ENCODE data around the gene RIMBP2. TPM values are rescaled to one million over a fixed set of nuclear protein-coding genes. Genes with fewer than 3 reads are reported as not detected.

Gene RIMBP2
- total and polyA plus RNA-seq, 2 experiments from 2014 or later: not detected

DNA sequence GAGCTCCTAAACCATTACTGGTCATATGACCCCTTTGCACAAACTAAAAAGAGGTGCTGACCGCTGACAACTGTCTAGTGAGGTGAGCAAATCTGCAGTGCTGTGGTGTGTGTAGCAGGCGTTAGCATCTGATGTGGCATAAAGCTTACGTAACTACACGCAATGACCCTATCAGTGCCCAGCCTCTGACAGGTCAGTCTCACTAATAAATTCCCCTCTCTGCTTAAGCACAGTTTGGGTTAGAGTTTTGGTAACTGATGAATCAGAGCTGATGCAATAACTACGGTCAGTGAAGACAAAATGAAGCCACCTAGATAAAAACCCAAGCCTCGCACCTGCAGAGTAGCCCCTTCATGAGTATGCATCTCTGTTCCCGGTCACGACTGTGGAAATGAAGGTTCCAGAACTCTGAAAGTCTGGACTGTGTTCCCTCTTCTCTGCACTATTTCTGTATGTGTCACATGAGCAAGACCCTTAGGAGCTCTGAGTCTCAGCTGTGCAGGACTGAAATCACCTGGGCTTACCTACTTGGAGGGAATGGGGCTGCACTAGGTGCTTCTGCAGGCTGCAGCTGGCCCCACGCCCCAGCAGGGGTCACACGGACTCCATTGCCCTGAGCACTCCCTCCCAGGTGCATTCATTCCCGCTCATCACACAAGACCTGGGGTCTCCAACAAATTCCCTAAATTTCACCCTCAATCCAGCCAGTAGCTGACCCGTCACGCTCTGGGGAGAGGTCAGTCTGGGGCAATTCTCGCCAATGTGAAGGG lies 54.4 kb downstream of the RIMBP2 start:
- no peak overlapping the region for H3K9ac ChIP-seq
- H3K27me3 ChIP-seq (replicated peaks; ENCODE audit: insufficient read depth): no peaks in the 10 kb centered on the region
- H3K9me3 ChIP-seq (ENCODE audit: low read depth): no peaks in the 10 kb centered on the region
- no peak for DNase-seq
- no peaks in the 10 kb centered on the region for H3K79me2 ChIP-seq (ENCODE audit: insufficient read depth)
- in situ Hi-C loops (cut with MboI): no loop called here
- H4K20me1 ChIP-seq (ENCODE audit: insufficient read depth): no peaks in the 10 kb centered on the region
- no peaks in the 10 kb centered on the region for H3F3A ChIP-seq (ENCODE audit: insufficient read depth)
- TF ChIP-seq EZH2 (IDR thresholded peaks at IDR 0.05; ENCODE audit: insufficient read depth, poor library complexity, severe bottlenecking) (no peak), EZH2phosphoT487 (IDR thresholded peaks at IDR 0.05; ENCODE audit: insufficient read depth, low read depth) (no peak)
- WGBS, 2 experiments (ENCODE audit: low coverage in 1 of 2, low lambda C conversion rate in 2 of 2, missing lambda C conversion rate in 2 of 2): 51 to 53% methylated on average over 14 of the region's 14 CpGs
- no peak overlapping the region for H2AFZ ChIP-seq
- H3K4me2 ChIP-seq (ENCODE audit: unreplicated experiment): no peak overlapping the region
- no peaks in the 10 kb centered on the region for H3K9me2 ChIP-seq (ENCODE audit: insufficient read depth)
- H3K36me3 ChIP-seq (ENCODE audit: low read depth): no peaks in the 10 kb centered on the region
- H3K4me3 ChIP-seq: no peak overlapping the region
- H3K4me1 ChIP-seq (ENCODE audit: insufficient read depth): no peaks in the 10 kb centered on the region
- no peak overlapping the region for H3K27ac ChIP-seq

GRCh38 chr12:130661059-130661458 lies 55.0 kb downstream of the RIMBP2 start:
- H3K36me3 ChIP-seq (ENCODE audit: low read depth): no peaks in the 10 kb centered on the region
- H3K27ac ChIP-seq: no peak overlapping the region
- 80 to 83% methylated on average over 4 of the region's 4 CpGs for WGBS, 2 experiments (ENCODE audit: low coverage in 1 of 2, low lambda C conversion rate in 2 of 2, missing lambda C conversion rate in 2 of 2)
- H2AFZ ChIP-seq: no peak overlapping the region
- H3K4me3 ChIP-seq: no peak overlapping the region
- TF ChIP-seq EZH2 (IDR thresholded peaks at IDR 0.05; ENCODE audit: insufficient read depth, poor library complexity, severe bottlenecking) (no peak), EZH2phosphoT487 (IDR thresholded peaks at IDR 0.05; ENCODE audit: insufficient read depth, low read depth) (no peak)
- DNase-seq: no peak
- H4K20me1 ChIP-seq (ENCODE audit: insufficient read depth): no peaks in the 10 kb centered on the region
- no peaks in the 10 kb centered on the region for H3K9me3 ChIP-seq (ENCODE audit: low read depth)
- no peaks in the 10 kb centered on the region for H3F3A ChIP-seq (ENCODE audit: insufficient read depth)
- in situ Hi-C loops (cut with MboI): no loop called here
- no peaks in the 10 kb centered on the region for H3K79me2 ChIP-seq (ENCODE audit: insufficient read depth)
- no peak overlapping the region for H3K4me2 ChIP-seq (ENCODE audit: unreplicated experiment)
- no peaks in the 10 kb centered on the region for H3K27me3 ChIP-seq (replicated peaks; ENCODE audit: insufficient read depth)
- H3K9ac ChIP-seq: no peak overlapping the region
- H3K9me2 ChIP-seq (ENCODE audit: insufficient read depth): no peaks in the 10 kb centered on the region
- H3K4me1 ChIP-seq (ENCODE audit: insufficient read depth): no peaks in the 10 kb centered on the region

GRCh38 chr12:130658145-130658911 lies 57.8 kb downstream of the RIMBP2 start:
- H3K36me3 ChIP-seq (ENCODE audit: low read depth): no peaks in the 10 kb centered on the region
- in situ Hi-C loops (cut with MboI): no loop called here
- no peaks in the 10 kb centered on the region for H3K9me2 ChIP-seq (ENCODE audit: insufficient read depth)
- no peak overlapping the region for H3K4me3 ChIP-seq
- no peaks in the 10 kb centered on the region for H3K79me2 ChIP-seq (ENCODE audit: insufficient read depth)
- H3K4me1 ChIP-seq (ENCODE audit: insufficient read depth): no peaks in the 10 kb centered on the region
- H3K4me2 ChIP-seq (ENCODE audit: unreplicated experiment): no peak overlapping the region
- 39 to 43% methylated on average over 26 of the region's 26 CpGs for WGBS, 2 experiments (ENCODE audit: low coverage in 1 of 2, low lambda C conversion rate in 2 of 2, missing lambda C conversion rate in 2 of 2)
- no peak overlapping the region for H3K9ac ChIP-seq
- no peaks in the 10 kb centered on the region for H3K9me3 ChIP-seq (ENCODE audit: low read depth)
- H3K27me3 ChIP-seq (replicated peaks; ENCODE audit: insufficient read depth): no peaks in the 10 kb centered on the region
- H2AFZ ChIP-seq: no peak overlapping the region
- H4K20me1 ChIP-seq (ENCODE audit: insufficient read depth): no peaks in the 10 kb centered on the region
- no peak for DNase-seq
- TF ChIP-seq EZH2 (IDR thresholded peaks at IDR 0.05; ENCODE audit: insufficient read depth, poor library complexity, severe bottlenecking): no peak
- no peak for TF ChIP-seq EZH2phosphoT487 (IDR thresholded peaks at IDR 0.05; ENCODE audit: insufficient read depth, low read depth)
- no peak overlapping the region for H3K27ac ChIP-seq
- no peaks in the 10 kb centered on the region for H3F3A ChIP-seq (ENCODE audit: insufficient read depth)

GRCh38 chr12:130656411-130656810 lies 59.7 kb downstream of the RIMBP2 start:
- no peaks in the 10 kb centered on the region for H3F3A ChIP-seq (ENCODE audit: insufficient read depth)
- in situ Hi-C loops (cut with MboI): no loop called here
- H3K9me3 ChIP-seq (ENCODE audit: low read depth): no peaks in the 10 kb centered on the region
- no peak overlapping the region for H3K4me2 ChIP-seq (ENCODE audit: unreplicated experiment)
- DNase-seq: no peak
- H3K27me3 ChIP-seq (replicated peaks; ENCODE audit: insufficient read depth): no peaks in the 10 kb centered on the region
- WGBS, 2 experiments (ENCODE audit: low coverage in 1 of 2, low lambda C conversion rate in 2 of 2, missing lambda C conversion rate in 2 of 2): 28 to 36% methylated on average over 8 of the region's 8 CpGs
- no peak overlapping the region for H3K27ac ChIP-seq
- H3K36me3 ChIP-seq (ENCODE audit: low read depth): no peaks in the 10 kb centered on the region
- no peaks in the 10 kb centered on the region for H3K9me2 ChIP-seq (ENCODE audit: insufficient read depth)
- no peaks in the 10 kb centered on the region for H4K20me1 ChIP-seq (ENCODE audit: insufficient read depth)
- no peak overlapping the region for H2AFZ ChIP-seq
- TF ChIP-seq EZH2phosphoT487 (IDR thresholded peaks at IDR 0.05; ENCODE audit: insufficient read depth, low read depth) (no peak), EZH2 (IDR thresholded peaks at IDR 0.05; ENCODE audit: insufficient read depth, poor library complexity, severe bottlenecking) (no peak)
- no peaks in the 10 kb centered on the region for H3K79me2 ChIP-seq (ENCODE audit: insufficient read depth)
- no peak overlapping the region for H3K9ac ChIP-seq
- H3K4me1 ChIP-seq (ENCODE audit: insufficient read depth): no peaks in the 10 kb centered on the region
- H3K4me3 ChIP-seq: no peak overlapping the region
